OCI-LY1 (cell line): ENCODE data around the gene TBXAS1.

ENCODE experiments used
- H2AFZ ChIP-seq: fragments of 200-600 bp; sonication (generic), shearing (Covaris generic); 2 replicates; pipeline ENCODE4 v1.6.0; 2014; ENCODE audit warnings: antibody characterized with exemption, mild to moderate bottlenecking, low read length
- H3F3A ChIP-seq: fragments of 200-600 bp; sonication (generic), shearing (Covaris generic); 2 replicates; pipeline ENCODE4 v1.6.0; 2014; ENCODE audit warnings: mild to moderate bottlenecking, antibody characterized with exemption, low read length, moderate library complexity; ENCODE audit not compliant: insufficient read depth
- H3K27ac ChIP-seq: fragments of 200-600 bp; sonication (generic); 2 replicates; pipeline ENCODE4 v1.5.1; 2014; ENCODE audit warnings: low read length, mixed run types, mild to moderate bottlenecking, low read depth; ENCODE audit not compliant: poor library complexity, severe bottlenecking
- H3K27me3 ChIP-seq: fragments of 200-600 bp; sonication (generic); 2 replicates; pipeline ENCODE4 v1.6.0; 2014; ENCODE audit warnings: antibody characterized with exemption, mild to moderate bottlenecking, low read length, moderate library complexity; ENCODE audit not compliant: insufficient read depth
- H3K36me3 ChIP-seq: fragments of 200-600 bp; sonication (generic); 2 replicates; pipeline ENCODE4 v1.6.1; 2014; ENCODE audit warnings: mild to moderate bottlenecking, antibody characterized with exemption, low read length, moderate library complexity, mixed read lengths; ENCODE audit not compliant: insufficient read depth
- H3K4me1 ChIP-seq: fragments of 200-600 bp; sonication (generic); 2 replicates; pipeline ENCODE4 v1.5.1; 2014; ENCODE audit warnings: mild to moderate bottlenecking, low read length, moderate library complexity; ENCODE audit not compliant: insufficient read depth, severe bottlenecking
- H3K4me2 ChIP-seq: fragments of 200-600 bp; sonication (generic), shearing (Covaris generic); 2 replicates; pipeline ENCODE4 v1.6.1; 2014; ENCODE audit warnings: low read length
- H3K4me3 ChIP-seq: fragments of 200-600 bp; sonication (generic); 2 replicates; pipeline ENCODE4 v1.5.1; 2014; ENCODE audit warnings: low read length, low read depth, mild to moderate bottlenecking, mixed read lengths; ENCODE audit not compliant: poor library complexity, severe bottlenecking
- H3K79me2 ChIP-seq: fragments of 200-600 bp; shearing (Covaris generic); 2 replicates; pipeline ENCODE4 v1.6.1; 2016; ENCODE audit warnings: mixed run types, low read length, mixed read lengths; ENCODE audit not compliant: insufficient read depth
- H3K9ac ChIP-seq: fragments of 200-600 bp; sonication (generic), shearing (Covaris generic); 2 replicates; pipeline ENCODE4 v1.6.1; 2014; ENCODE audit warnings: mild to moderate bottlenecking, low read length, mixed read lengths
- H3K9me2 ChIP-seq: fragments of 200-600 bp; sonication (generic), shearing (Covaris generic); 2 replicates; pipeline ENCODE4 v1.6.1; 2014; ENCODE audit warnings: low read depth, mild to moderate bottlenecking, low read length, mixed read lengths
- H3K9me3 ChIP-seq: fragments of 200-600 bp; shearing (Covaris generic); 2 replicates; pipeline ENCODE4 v1.6.1; 2014; ENCODE audit warnings: low read length, mixed read lengths
- H4K20me1 ChIP-seq: fragments of 200-600 bp; sonication (generic), shearing (Covaris generic); 2 replicates; pipeline ENCODE4 v1.6.0; 2016; ENCODE audit warnings: mild to moderate bottlenecking, low read length; ENCODE audit not compliant: insufficient read depth
- EZH2 ChIP-seq: fragments of 200-600 bp; sonication (generic), shearing (Covaris generic); IDR thresholded peaks from 2 replicates; pipeline ENCODE4 v1.8.0; 2017; ENCODE audit warnings: borderline replicate concordance, mixed run types, mild to moderate bottlenecking, antibody characterized with exemption, low read length, moderate library complexity, mixed read lengths
- TF ChIP-seq, protein P1 (sequence below): fragments of 200-600 bp; sonication (generic), shearing (Covaris generic); IDR thresholded peaks from 2 replicates; pipeline ENCODE4 v1.5.1; 2017; ENCODE audit warnings: mild to moderate bottlenecking, antibody characterized with exemption, low read length, moderate library complexity, mixed read lengths

Gene TBXAS1

GRCh38 chr7:139829025-139829774 is at the start of gene TBXAS1:
TBXAS1 (plus strand) TSS chr7:139829264; CDS start chr7:139829391, 127 bp downstream.
- no peaks in the 10 kb centered on the region for H3K36me3 ChIP-seq
- H3K9me2 ChIP-seq: no peaks in the 10 kb centered on the region
- no peaks in the 10 kb centered on the region for H3K79me2 ChIP-seq
- no peak within 1 kb of the TSS for H2AFZ ChIP-seq
- no peak within 1 kb of the TSS for H3K27ac ChIP-seq
- no peaks in the 10 kb centered on the region for H3F3A ChIP-seq
- no peak within 1 kb of the TSS for H3K9ac ChIP-seq
- H3K27me3 ChIP-seq: no peaks in the 10 kb centered on the region
- H3K4me1 ChIP-seq: no peaks in the 10 kb centered on the region
- TF ChIP-seq, protein P1, sequence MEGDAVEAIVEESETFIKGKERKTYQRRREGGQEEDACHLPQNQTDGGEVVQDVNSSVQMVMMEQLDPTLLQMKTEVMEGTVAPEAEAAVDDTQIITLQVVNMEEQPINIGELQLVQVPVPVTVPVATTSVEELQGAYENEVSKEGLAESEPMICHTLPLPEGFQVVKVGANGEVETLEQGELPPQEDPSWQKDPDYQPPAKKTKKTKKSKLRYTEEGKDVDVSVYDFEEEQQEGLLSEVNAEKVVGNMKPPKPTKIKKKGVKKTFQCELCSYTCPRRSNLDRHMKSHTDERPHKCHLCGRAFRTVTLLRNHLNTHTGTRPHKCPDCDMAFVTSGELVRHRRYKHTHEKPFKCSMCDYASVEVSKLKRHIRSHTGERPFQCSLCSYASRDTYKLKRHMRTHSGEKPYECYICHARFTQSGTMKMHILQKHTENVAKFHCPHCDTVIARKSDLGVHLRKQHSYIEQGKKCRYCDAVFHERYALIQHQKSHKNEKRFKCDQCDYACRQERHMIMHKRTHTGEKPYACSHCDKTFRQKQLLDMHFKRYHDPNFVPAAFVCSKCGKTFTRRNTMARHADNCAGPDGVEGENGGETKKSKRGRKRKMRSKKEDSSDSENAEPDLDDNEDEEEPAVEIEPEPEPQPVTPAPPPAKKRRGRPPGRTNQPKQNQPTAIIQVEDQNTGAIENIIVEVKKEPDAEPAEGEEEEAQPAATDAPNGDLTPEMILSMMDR: no peak
- TF ChIP-seq EZH2: no peak
- H3K4me2 ChIP-seq: no peak within 1 kb of the TSS
- no peaks in the 10 kb centered on the region for H4K20me1 ChIP-seq
- H3K4me3 ChIP-seq: no peak within 1 kb of the TSS
- H3K9me3 ChIP-seq: no peaks in the 10 kb centered on the region

GRCh38 chr7:139782932-139783331 is 46.1 kb upstream of the TBXAS1 start:
- no peaks in the 10 kb centered on the region for H4K20me1 ChIP-seq
- no peak overlapping the region for H3K27ac ChIP-seq
- H3K9ac ChIP-seq: no peak overlapping the region
- peaks cover 5% of the 10 kb centered on the region for H3K4me1 ChIP-seq
- H3K27me3 ChIP-seq: peaks cover 4% of the 10 kb centered on the region; the same call in 1 of the 2 replicates
- H3F3A ChIP-seq: no peaks in the 10 kb centered on the region
- H3K4me3 ChIP-seq: no peak overlapping the region
- no peak overlapping the region for H2AFZ ChIP-seq
- no peak overlapping the region for H3K4me2 ChIP-seq
- no peaks in the 10 kb centered on the region for H3K9me2 ChIP-seq
- H3K79me2 ChIP-seq: no peaks in the 10 kb centered on the region
- no peaks in the 10 kb centered on the region for H3K9me3 ChIP-seq
- no peaks in the 10 kb centered on the region for H3K36me3 ChIP-seq
- TF ChIP-seq, protein P1: no peak
- no peak for TF ChIP-seq EZH2

DNA sequence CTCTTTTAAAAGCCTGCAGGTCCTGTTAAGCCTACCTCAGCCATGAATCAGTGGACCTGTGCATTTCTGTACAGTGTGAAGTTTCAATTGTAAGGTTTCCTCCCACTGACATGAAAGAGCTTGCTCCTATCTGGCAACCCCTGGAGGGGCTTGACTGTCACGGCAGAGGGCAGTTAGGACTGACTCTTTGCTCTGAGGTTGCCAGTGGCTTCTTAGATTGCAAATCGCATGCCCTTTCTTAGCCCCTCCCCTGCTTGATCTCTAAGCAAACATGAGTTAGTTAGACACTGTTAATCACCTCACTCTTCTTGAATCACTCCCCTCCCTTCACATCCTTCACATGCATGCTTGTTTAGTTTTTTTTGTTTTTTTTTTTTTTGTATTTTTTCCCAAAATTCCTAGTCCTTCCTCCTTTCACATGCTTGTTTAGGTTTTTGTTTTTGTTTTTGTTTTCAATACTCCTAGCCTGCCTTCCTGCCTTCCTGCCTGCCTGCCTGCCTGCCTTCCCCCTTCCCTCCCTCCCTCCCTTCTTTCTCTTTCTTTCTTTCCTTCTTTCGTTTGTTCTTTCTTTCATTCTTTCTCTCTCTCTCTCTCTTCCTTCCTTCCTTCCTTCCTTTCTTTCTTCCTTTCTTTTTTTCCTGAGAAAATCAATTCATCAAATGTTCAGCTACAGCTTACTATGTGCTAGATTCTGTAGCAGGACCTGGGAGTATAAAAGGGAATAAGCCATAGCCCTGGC is 45.2 kb upstream of the TBXAS1 start:
- Histone ChIP-seq H3K4me3 (no peak overlapping the region), H3K27me3 (peaks cover 4% of the 10 kb centered on the region; the same call in 1 of the 2 replicates), H3K9me2 (no peaks in the 10 kb centered on the region), H3K36me3 (no peaks in the 10 kb centered on the region), H3K4me2 (no peak overlapping the region), H3K79me2 (no peaks in the 10 kb centered on the region), H2AFZ (no peak overlapping the region), H3K4me1 (no peaks in the 10 kb centered on the region), H3K27ac (no peak overlapping the region), H3F3A (no peaks in the 10 kb centered on the region), H4K20me1 (no peaks in the 10 kb centered on the region), H3K9me3 (no peaks in the 10 kb centered on the region), H3K9ac (no peak overlapping the region)
- TF ChIP-seq EZH2: no peak
- TF ChIP-seq, protein P1: no peak
